ENCODE measurements around the gene HOXD13. TPM values are rescaled to one million over a fixed set of nuclear protein-coding genes. Genes with fewer than 3 reads are reported as not detected.
A peak's percentile ranks its signal among the peaks of the same experiment; 100 is the strongest.

Gene HOXD13
- polyA plus RNA-seq, 1 donor from 2014 or later, result not detected

DNA sequence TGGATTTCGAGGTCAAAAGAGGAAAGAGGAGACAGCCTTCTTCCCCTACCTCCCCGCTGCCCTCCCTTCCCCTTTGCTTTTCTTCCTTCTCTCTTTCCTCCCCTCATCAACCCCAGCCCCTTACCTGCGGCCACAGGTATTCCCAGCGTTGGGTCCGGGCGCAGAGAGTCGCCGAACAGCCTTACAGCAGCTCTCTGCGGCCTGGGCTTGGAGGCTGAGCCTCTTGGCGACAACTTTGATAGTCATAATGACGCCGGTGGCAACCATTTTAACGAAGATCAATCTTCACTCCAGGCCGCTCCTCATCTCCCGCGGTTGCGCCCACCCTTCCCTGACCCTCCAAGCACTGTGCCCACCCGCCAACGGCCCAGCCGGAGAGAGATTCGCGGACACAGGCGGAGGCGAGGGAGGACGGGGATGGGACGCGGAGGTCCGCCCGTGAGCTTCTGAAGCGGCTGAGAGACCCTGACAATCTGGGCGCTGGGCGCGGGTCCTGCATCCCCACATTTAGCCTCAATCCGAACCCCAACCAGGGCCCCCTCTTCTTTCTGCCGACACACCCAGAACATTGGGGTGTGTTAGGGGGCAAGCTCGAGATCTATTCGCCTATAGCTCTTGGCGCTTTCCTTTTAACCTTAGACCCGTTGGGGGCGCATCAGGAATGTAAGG lies 7.3 kb upstream of the HOXD13 start:
- Histone ChIP-seq H3K9me2 (ENCODE audit: insufficient read depth, low read length) (no peaks in the 10 kb centered on the region), H3K36me3 (ENCODE audit: insufficient read depth, low read length) (no peaks in the 10 kb centered on the region), H3K4me3 (ENCODE audit: low read length) (no peak overlapping the region), H3K27ac (ENCODE audit: low read length) (no peak overlapping the region), H3K9ac (ENCODE audit: low read length) (no peak overlapping the region), H3K27me3 (ENCODE audit: insufficient read depth, low read depth, low read length) (peaks cover 100% of the 10 kb centered on the region), H4K20me1 (ENCODE audit: insufficient read depth) (no peaks in the 10 kb centered on the region), H3K4me2 (ENCODE audit: low read length) (no peak overlapping the region), H2AFZ (ENCODE audit: low read depth, low read length) (no peak overlapping the region), H3K9me3 (ENCODE audit: low read length) (peaks cover 4% of the 10 kb centered on the region), H3F3A (ENCODE audit: insufficient read depth, low read length, poor library complexity, severe bottlenecking) (no peaks in the 10 kb centered on the region), H3K79me2 (replicated peaks; ENCODE audit: insufficient read depth, low read length) (no peaks in the 10 kb centered on the region)
- no peak for TF ChIP-seq POLR2AphosphoS5 (IDR thresholded peaks at IDR 0.05)
- TF ChIP-seq EZH2 (IDR thresholded peaks at IDR 0.05; ENCODE audit: borderline replicate concordance, insufficient read depth, low read length, poor library complexity, severe bottlenecking), result peak; percentile 29

- Histone ChIP-seq H3K27me3 (ENCODE audit: insufficient read depth, low read depth, low read length) (peaks cover 100% of the 10 kb centered on the region), H2AFZ (ENCODE audit: low read depth, low read length) (no peak overlapping the region), H3K36me3 (ENCODE audit: insufficient read depth, low read length) (no peaks in the 10 kb centered on the region), H3F3A (ENCODE audit: insufficient read depth, low read length, poor library complexity, severe bottlenecking) (no peaks in the 10 kb centered on the region), H3K27ac (ENCODE audit: low read length) (no peak overlapping the region), H4K20me1 (ENCODE audit: insufficient read depth) (no peaks in the 10 kb centered on the region), H3K9me2 (ENCODE audit: insufficient read depth, low read length) (no peaks in the 10 kb centered on the region), H3K79me2 (replicated peaks; ENCODE audit: insufficient read depth, low read length) (no peaks in the 10 kb centered on the region), H3K9me3 (ENCODE audit: low read length) (peaks cover 4% of the 10 kb centered on the region), H3K4me3 (ENCODE audit: low read length) (peak overlapping the region; percentile 58), H3K9ac (ENCODE audit: low read length) (no peak overlapping the region), H3K4me2 (ENCODE audit: low read length) (no peak overlapping the region)
- peak; percentile 19 for TF ChIP-seq MXI1 (conservative IDR thresholded peaks at IDR 0.05; ENCODE audit: poor library complexity, severe bottlenecking)
- TF ChIP-seq RAD21 (conservative IDR thresholded peaks at IDR 0.05), result peak; percentile 94
- TF ChIP-seq, protein P1, sequence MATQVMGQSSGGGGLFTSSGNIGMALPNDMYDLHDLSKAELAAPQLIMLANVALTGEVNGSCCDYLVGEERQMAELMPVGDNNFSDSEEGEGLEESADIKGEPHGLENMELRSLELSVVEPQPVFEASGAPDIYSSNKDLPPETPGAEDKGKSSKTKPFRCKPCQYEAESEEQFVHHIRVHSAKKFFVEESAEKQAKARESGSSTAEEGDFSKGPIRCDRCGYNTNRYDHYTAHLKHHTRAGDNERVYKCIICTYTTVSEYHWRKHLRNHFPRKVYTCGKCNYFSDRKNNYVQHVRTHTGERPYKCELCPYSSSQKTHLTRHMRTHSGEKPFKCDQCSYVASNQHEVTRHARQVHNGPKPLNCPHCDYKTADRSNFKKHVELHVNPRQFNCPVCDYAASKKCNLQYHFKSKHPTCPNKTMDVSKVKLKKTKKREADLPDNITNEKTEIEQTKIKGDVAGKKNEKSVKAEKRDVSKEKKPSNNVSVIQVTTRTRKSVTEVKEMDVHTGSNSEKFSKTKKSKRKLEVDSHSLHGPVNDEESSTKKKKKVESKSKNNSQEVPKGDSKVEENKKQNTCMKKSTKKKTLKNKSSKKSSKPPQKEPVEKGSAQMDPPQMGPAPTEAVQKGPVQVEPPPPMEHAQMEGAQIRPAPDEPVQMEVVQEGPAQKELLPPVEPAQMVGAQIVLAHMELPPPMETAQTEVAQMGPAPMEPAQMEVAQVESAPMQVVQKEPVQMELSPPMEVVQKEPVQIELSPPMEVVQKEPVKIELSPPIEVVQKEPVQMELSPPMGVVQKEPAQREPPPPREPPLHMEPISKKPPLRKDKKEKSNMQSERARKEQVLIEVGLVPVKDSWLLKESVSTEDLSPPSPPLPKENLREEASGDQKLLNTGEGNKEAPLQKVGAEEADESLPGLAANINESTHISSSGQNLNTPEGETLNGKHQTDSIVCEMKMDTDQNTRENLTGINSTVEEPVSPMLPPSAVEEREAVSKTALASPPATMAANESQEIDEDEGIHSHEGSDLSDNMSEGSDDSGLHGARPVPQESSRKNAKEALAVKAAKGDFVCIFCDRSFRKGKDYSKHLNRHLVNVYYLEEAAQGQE (IDR thresholded peaks at IDR 0.05; ENCODE audit: borderline replicate concordance), result no peak
- TF ChIP-seq POLR2AphosphoS5 (IDR thresholded peaks at IDR 0.05), result no peak
- TF ChIP-seq, protein P2, sequence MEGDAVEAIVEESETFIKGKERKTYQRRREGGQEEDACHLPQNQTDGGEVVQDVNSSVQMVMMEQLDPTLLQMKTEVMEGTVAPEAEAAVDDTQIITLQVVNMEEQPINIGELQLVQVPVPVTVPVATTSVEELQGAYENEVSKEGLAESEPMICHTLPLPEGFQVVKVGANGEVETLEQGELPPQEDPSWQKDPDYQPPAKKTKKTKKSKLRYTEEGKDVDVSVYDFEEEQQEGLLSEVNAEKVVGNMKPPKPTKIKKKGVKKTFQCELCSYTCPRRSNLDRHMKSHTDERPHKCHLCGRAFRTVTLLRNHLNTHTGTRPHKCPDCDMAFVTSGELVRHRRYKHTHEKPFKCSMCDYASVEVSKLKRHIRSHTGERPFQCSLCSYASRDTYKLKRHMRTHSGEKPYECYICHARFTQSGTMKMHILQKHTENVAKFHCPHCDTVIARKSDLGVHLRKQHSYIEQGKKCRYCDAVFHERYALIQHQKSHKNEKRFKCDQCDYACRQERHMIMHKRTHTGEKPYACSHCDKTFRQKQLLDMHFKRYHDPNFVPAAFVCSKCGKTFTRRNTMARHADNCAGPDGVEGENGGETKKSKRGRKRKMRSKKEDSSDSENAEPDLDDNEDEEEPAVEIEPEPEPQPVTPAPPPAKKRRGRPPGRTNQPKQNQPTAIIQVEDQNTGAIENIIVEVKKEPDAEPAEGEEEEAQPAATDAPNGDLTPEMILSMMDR (IDR thresholded peaks at IDR 0.05; ENCODE audit: poor library complexity, severe bottlenecking), result peak; percentile 89
- no peak for TF ChIP-seq TAF1 (IDR thresholded peaks at IDR 0.05; ENCODE audit: low read depth)
- TF ChIP-seq EP300 (conservative IDR thresholded peaks at IDR 0.05; ENCODE audit: poor library complexity, severe bottlenecking), result no peak
- TF ChIP-seq SMC3 (conservative IDR thresholded peaks at IDR 0.05; ENCODE audit: poor library complexity), result peak; percentile 96
- TF ChIP-seq EZH2 (IDR thresholded peaks at IDR 0.05; ENCODE audit: borderline replicate concordance, insufficient read depth, low read length, poor library complexity, severe bottlenecking), result peak; percentile 36
Observed at GRCh38 chr2:176085861-176086771, 6.4 kb upstream of the HOXD13 start.
